GM13977 (cell line): ENCODE data around the gene B4GAT1.
A peak's percentile ranks its signal among the peaks of the same experiment; 100 is the strongest.

ENCODE experiments used
- DNase-seq: peaks from one replicate; pipeline ENCODE4 v3.0.0; 2012; ENCODE audit warnings: low spot score
- CTCF ChIP-seq: IDR thresholded peaks from 2 replicates; pipeline ENCODE4 v1.5.1; 2012; ENCODE audit warnings: mild to moderate bottlenecking, control low read depth; ENCODE audit not compliant: insufficient read depth; ENCODE audit errors: extremely low read depth, missing control alignments
- in situ Hi-C: fragments of 300-500 bp; cut with MboI; formaldehyde crosslinking; loops from one replicate; pipeline ENCODE4 v1.12.0; 2022; ENCODE audit warnings: low sequenced_read_pairs, low pct_unique_long_range_greater_than_20kb, mixed read lengths, inconsistent platforms; ENCODE audit not compliant: unreplicated experiment

The B4GAT1 gene

GRCh38 chr11:66328302-66329144 lies 18.9 kb downstream of the B4GAT1 start:
- DNase-seq: peak; percentile 90
- in situ Hi-C loops: no loop called here
- TF ChIP-seq CTCF: peak; percentile 94

- no peak for DNase-seq
- in situ Hi-C loops: no loop called here
- TF ChIP-seq CTCF: no peak
Measured at GRCh38 chr11:66328031-66328301, 19.5 kb downstream of the B4GAT1 start.

GRCh38 chr11:66327171-66328030 lies 20.0 kb downstream of the B4GAT1 start:
- no peak for TF ChIP-seq CTCF
- no peak for DNase-seq
- in situ Hi-C loops: no loop called here

GRCh38 chr11:66326261-66327111 lies 20.9 kb downstream of the B4GAT1 start:
- DNase-seq: no peak
- in situ Hi-C loops: no loop called here

GRCh38 chr11:66325263-66325671 lies 22.2 kb downstream of the B4GAT1 start:
- no peak for DNase-seq
- TF ChIP-seq CTCF: no peak
- in situ Hi-C loops: no loop called here

More at GRCh38 chr11:66326261-66327111, 20.9 kb downstream of the B4GAT1 start:
- no peak for TF ChIP-seq CTCF

GRCh38 chr11:66324664-66325063 lies 22.8 kb downstream of the B4GAT1 start:
- no peak for TF ChIP-seq CTCF
- in situ Hi-C loops: no loop called here
- DNase-seq: no peak
